ENCODE results near the gene KRTAP23-1.

- no peak for TF ChIP-seq POLR2A (IDR thresholded peaks at IDR 0.05)
- no peak for TF ChIP-seq CTCF (IDR thresholded peaks at IDR 0.05)
Observed at GRCh38 chr21:30395731-30396130, 47.3 kb upstream of the KRTAP23-1 start, which contains the start of gene KRTAP13-1.
